GM12878 (cell line): ENCODE results near the gene SSMEM1. TPM values are rescaled to one million over a fixed set of nuclear protein-coding genes. Genes with fewer than 3 reads are reported as not detected.

Experiments
- ATAC-seq: fragments of 200-7000 bp; cut with Tn5 transposase; 3 replicates; pipeline ENCODE4 v1.9.1; 2020; ENCODE audit warnings: mild to moderate bottlenecking, moderate library complexity
- BruUV-seq: library from RNA; stranded (reverse); fragments of 400-500 nt; replicated peaks from 2 replicates; lab custom pipeline; 2021; lab: Mats Ljungman, UMichigan
- CTCF ChIA-PET: fragments of 300-600 bp; sonication (Branson Sonifier 250); formaldehyde crosslinking; extraction: SDS; loops from one replicate; lab custom pipeline; 2021; ENCODE audit warnings: inconsistent platforms; lab: Yijun Ruan, JAX
- POLR2A ChIA-PET: fragments of 350-600 bp; formaldehyde crosslinking; extraction: SDS; loops from one replicate; lab custom pipeline; 2021; ENCODE audit warnings: inconsistent platforms; lab: Charles Lee
- RAD21 ChIA-PET: fragments of 300-600 bp; sonication (Branson Sonifier 250); formaldehyde crosslinking; loops from one replicate; lab custom pipeline; 2023; ENCODE audit warnings: antibody characterized with exemption; ENCODE audit not compliant: unreplicated experiment; lab: Charles Lee
- SMC1A ChIA-PET: fragments of 300-600 bp; sonication (Branson Sonifier 250); formaldehyde crosslinking; loops from one replicate; lab custom pipeline; 2023; ENCODE audit not compliant: unreplicated experiment, uncharacterized antibody; lab: Charles Lee
- DNase-seq: peaks from one replicate; pipeline ENCODE4 v3.0.0-alpha.2; 2011; ENCODE audit warnings: low read depth, low spot score
- FAIRE-seq: peaks from 3 replicates; lab custom pipeline; 2011; peaks lifted over from hg19 to GRCh38; lab: Jason Lieb, UNC
- H2AFZ ChIP-seq: 2 replicates; pipeline ENCODE4 v1.6.0; 2011; ENCODE audit warnings: low read depth, low read length, control low read depth; ENCODE audit not compliant: control insufficient read depth
- H3K27ac ChIP-seq: 2 replicates; pipeline ENCODE4 v1.5.1; 2011; ENCODE audit warnings: control low read depth; ENCODE audit not compliant: control insufficient read depth, insufficient read depth
- H3K27me3 ChIP-seq, 2 experiments: replicated peaks in 1 of 2; 2 replicates each; pipeline versions ENCODE4 v1.6.0 to v1.6.1; 2011; ENCODE audit warnings: low read length in 1 of 2; ENCODE audit not compliant: control insufficient read depth in 2 of 2, insufficient read depth in 2 of 2
- H3K36me3 ChIP-seq, 2 experiments: 2 replicates each; pipeline ENCODE4 v1.5.1; 2011; ENCODE audit warnings: low read length in 1 of 2; ENCODE audit not compliant: control insufficient read depth in 2 of 2, insufficient read depth in 2 of 2
- H3K4me1 ChIP-seq: 2 replicates; pipeline ENCODE4 v1.6.1; 2011; ENCODE audit warnings: mild to moderate bottlenecking, low read length, moderate library complexity, mixed read lengths; ENCODE audit not compliant: control insufficient read depth, insufficient read depth
- H3K4me2 ChIP-seq: 2 replicates; pipeline ENCODE4 v1.6.0; 2011; ENCODE audit warnings: control low read depth; ENCODE audit not compliant: control insufficient read depth, insufficient read depth
- H3K4me3 ChIP-seq: fragments of 200-600 bp; sonication (generic); 2 replicates; pipeline ENCODE4 v1.5.1; 2016
- H3K79me2 ChIP-seq: 2 replicates; pipeline ENCODE4 v1.6.0; 2011; ENCODE audit warnings: low read length; ENCODE audit not compliant: control insufficient read depth, insufficient read depth
- H3K9ac ChIP-seq: 2 replicates; pipeline ENCODE4 v1.8.0; 2011; ENCODE audit warnings: low read length, control low read depth, mixed read lengths; ENCODE audit not compliant: control insufficient read depth, insufficient read depth
- H3K9me3 ChIP-seq: replicated peaks from 3 replicates; pipeline ENCODE4 v1.5.1; 2011; ENCODE audit warnings: mild to moderate bottlenecking, low read length; ENCODE audit not compliant: control insufficient read depth, insufficient read depth
- H4K20me1 ChIP-seq: 2 replicates; pipeline ENCODE4 v1.6.0; 2011; ENCODE audit not compliant: control insufficient read depth, insufficient read depth
- ATF2 ChIP-seq: IDR thresholded peaks from 2 replicates; pipeline ENCODE4 v1.6.1; 2012; ENCODE audit warnings: low read length, inconsistent platforms
- FOXK2 ChIP-seq: fragments of 450-650 bp; IDR thresholded peaks from 2 replicates; pipeline ENCODE4 v1.6.1; 2017; ENCODE audit warnings: mild to moderate bottlenecking, moderate library complexity
- GABPA ChIP-seq: IDR thresholded peaks from 2 replicates; pipeline ENCODE4 v1.6.1; 2014; ENCODE audit warnings: antibody characterized with exemption, low read depth, mild to moderate bottlenecking, inconsistent platforms
- HDAC2 ChIP-seq: fragments of 200-600 bp; sonication (generic); IDR thresholded peaks from 2 replicates; pipeline ENCODE4 v1.6.1; 2017
- POU2F2 ChIP-seq: IDR thresholded peaks from 3 replicates; pipeline ENCODE4 v1.6.1; 2011; ENCODE audit warnings: low read depth, mild to moderate bottlenecking, low read length, borderline replicate concordance
- RELB ChIP-seq: fragments of 450-650 bp; IDR thresholded peaks from 2 replicates; pipeline ENCODE4 v1.6.1; 2017; ENCODE audit warnings: low read depth, mild to moderate bottlenecking, moderate library complexity
- RUNX3 ChIP-seq: IDR thresholded peaks from 2 replicates; pipeline ENCODE4 v1.6.1; 2012; ENCODE audit warnings: low read length, inconsistent platforms
- SIX5 ChIP-seq: IDR thresholded peaks from 2 replicates; pipeline ENCODE4 v1.6.1; 2011; ENCODE audit warnings: mild to moderate bottlenecking, low read depth, low read length, moderate library complexity; ENCODE audit not compliant: severe bottlenecking
- SMARCA5 ChIP-seq: fragments of 450-650 bp; IDR thresholded peaks from 2 replicates; pipeline ENCODE4 v1.6.1; 2017; ENCODE audit warnings: mild to moderate bottlenecking
- STAT1 ChIP-seq: fragments of 450-650 bp; conservative IDR thresholded peaks from 2 replicates; pipeline ENCODE4 v1.6.1; 2014; ENCODE audit warnings: antibody characterized with exemption, mild to moderate bottlenecking
- TBL1XR1 ChIP-seq: IDR thresholded peaks from 2 replicates; pipeline ENCODE4 v1.6.1; 2012; ENCODE audit warnings: low read depth, low read length, improper control_type of control experiment
- ZNF592 ChIP-seq: fragments of 450-650 bp; IDR thresholded peaks from 2 replicates; pipeline ENCODE4 v1.6.1; 2017; ENCODE audit warnings: mild to moderate bottlenecking, moderate library complexity
- WGBS: methylation state at CpG from one replicate; pipeline ENCODE4 v1.1.6; 2016; ENCODE audit warnings: low lambda C conversion rate; ENCODE audit not compliant: insufficient replicate concordance, insufficient coverage; ENCODE audit errors: missing lambda C conversion rate; 5-methylcytosine and 5-hydroxymethylcytosine counted together
- in situ Hi-C: fragments of 300-500 bp; cut with MboI; formaldehyde crosslinking; loops from 9 replicates; pipeline ENCODE4 v1.14.3; 2018; ENCODE audit warnings: mixed read lengths
- intact Hi-C: fragments of 100-400 bp; cut with micrococcal nuclease; formaldehyde crosslinking; loops from one replicate; pipeline ENCODE4 v1.14.2; 2022; ENCODE audit not compliant: unreplicated experiment
- polyA plus RNA-seq, 11 experiments: library from polyadenylated mRNA; depleted of rRNA in 4 of 11; unstranded in 6 of 11; stranded (reverse) in 5 of 11; fragments of >200 nt; fragmentation: Nextera tagmentation in 4 of 11; fragmentation: Illumina TruSeq in 1 of 11; extraction: Ambion mirVana in 4 of 11; extraction: Trizol in 1 of 11; gene quantifications; 1 replicate in 1 of 11; 2 replicates in 10 of 11; pipeline versions ENCODE4 v1.2.1 to v1.2.3, GENCODE V29; 2011 to 2016; ENCODE audit warnings: inconsistent platforms in 2 of 11, missing spikeins in 2 of 11, low read depth in 1 of 11
- total RNA-seq, 4 experiments: library from RNA; depleted of rRNA in 3 of 4; stranded (reverse); fragments of >200 nt in 3 of 4; fragmentation: Illumina TruSeq in 1 of 4; extraction: Trizol in 1 of 4; gene quantifications; 2 replicates each; pipeline versions ENCODE4 v1.2.1 to v1.2.3, GENCODE V29; 2013 to 2021

Gene SSMEM1
- total and polyA plus RNA-seq, 10 of the 15 experiments (the other 5 are each of a cell fraction or from before 2014, with no cell fraction given) = not detected

GRCh38 chr7:130232209-130232608, 24.5 kb downstream of the SSMEM1 start:
- Histone ChIP-seq H3K27me3 (no peaks in the 10 kb centered on the region), H3K79me2 (no peaks in the 10 kb centered on the region), H3K27ac (no peak overlapping the region), H3K4me2 (no peak overlapping the region), H3K9ac (no peak overlapping the region), H3K36me3 (no peaks in the 10 kb centered on the region), H4K20me1 (no peaks in the 10 kb centered on the region), H3K4me3 (no peak overlapping the region), H2AFZ (no peak overlapping the region), H3K4me1 (no peaks in the 10 kb centered on the region), H3K9me3 (no peaks in the 10 kb centered on the region)
- no peak for ATAC-seq
- no peak for TF ChIP-seq SMARCA5
- TF ChIP-seq TBL1XR1 = no peak
- TF ChIP-seq FOXK2 = no peak
- TF ChIP-seq SIX5 = no peak
- TF ChIP-seq ATF2 = no peak
- no peak for TF ChIP-seq RUNX3
- in situ Hi-C loops = no loop called here
- ChIA-PET RAD21 (no interaction called here), SMC1A (interaction anchor here (0.6 kb wide), 1 partner anchor 341 kb away, joined by 3 read pairs; no protein-coding TSS in a partner anchor), POLR2A (no interaction called here), CTCF (no interaction called here)
- no TSS peak for BruUV-seq
- intact Hi-C loops = no loop called here
- FAIRE-seq = no peak
- WGBS = 49% methylated on average over 2 of the region's 2 CpGs
- DNase-seq = no peak

GRCh38 chr7:130234078-130234477, 26.4 kb downstream of the SSMEM1 start:
- H3K36me3 ChIP-seq = no peaks in the 10 kb centered on the region
- H3K9me3 ChIP-seq = no peaks in the 10 kb centered on the region
- no TSS peak for BruUV-seq
- no peak for ATAC-seq
- FAIRE-seq = no peak
- no peaks in the 10 kb centered on the region for H3K27me3 ChIP-seq
- H2AFZ ChIP-seq = no peak overlapping the region
- H3K9ac ChIP-seq = no peak overlapping the region
- 35% methylated on average over 2 of the region's 2 CpGs for whole genome bisulfite sequencing
- intact Hi-C loops = no loop called here
- ChIA-PET POLR2A (no interaction called here), CTCF (no interaction called here), RAD21 (no interaction called here), SMC1A (no interaction called here)
- H3K27ac ChIP-seq = no peak overlapping the region
- H3K4me3 ChIP-seq = no peak overlapping the region
- no peaks in the 10 kb centered on the region for H4K20me1 ChIP-seq
- no peak for DNase-seq
- in situ Hi-C loops = no loop called here
- H3K79me2 ChIP-seq = no peaks in the 10 kb centered on the region
- H3K4me2 ChIP-seq = no peak overlapping the region
- H3K4me1 ChIP-seq = no peaks in the 10 kb centered on the region
- TF ChIP-seq GABPA = no peak
- no peak for TF ChIP-seq HDAC2
- no peak for TF ChIP-seq ZNF592
- no peak for TF ChIP-seq STAT1
- TF ChIP-seq RELB = no peak
- TF ChIP-seq POU2F2 = no peak
